ENCODE measurements around the gene AGAP1. TPM values are rescaled to one million over a fixed set of nuclear protein-coding genes. Genes with fewer than 3 reads are reported as not detected.

AGAP1 gene
- total and polyA plus RNA-seq, 9 donors = 5.7 to 32.2 (median 20.2) TPM

DNA sequence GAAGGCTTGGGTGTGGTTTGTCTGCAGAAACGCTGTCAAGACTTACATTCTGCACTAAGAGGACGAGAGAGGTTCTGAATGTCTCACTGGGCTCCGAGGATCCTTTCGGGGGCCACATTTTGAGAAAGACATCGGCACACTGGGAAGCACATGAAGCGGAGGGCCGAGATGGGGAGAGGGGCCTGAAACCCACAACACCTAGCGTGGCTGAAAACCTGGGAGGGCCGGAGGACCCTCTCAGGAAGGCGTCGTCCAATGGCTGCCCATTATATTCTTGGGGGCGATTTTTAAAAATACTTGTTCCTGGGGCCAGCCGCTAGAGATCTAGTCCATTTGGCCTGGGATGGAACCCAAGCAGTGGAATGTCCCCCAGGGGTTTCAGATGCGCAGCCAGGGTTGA is 444.8 kb downstream of the AGAP1 start:
- H3K4me1 ChIP-seq (ENCODE audit: insufficient read depth) = peaks cover 2% of the 10 kb centered on the region
- DNase-seq = no peak
- TF ChIP-seq EP300 (IDR thresholded peaks at IDR 0.05) = no peak
- H3K27me3 ChIP-seq = no peaks in the 10 kb centered on the region
- no peaks in the 10 kb centered on the region for H3K36me3 ChIP-seq
- no peak overlapping the region for H3K4me3 ChIP-seq
- no peak overlapping the region for H3K27ac ChIP-seq
- WGBS, 3 donors = 90 to 98% (median 95%) methylated on average over 14 of the region's 14 CpGs
- intact Hi-C loops (cut with DNase I) = no loop called here
- no peaks in the 10 kb centered on the region for H3K9me3 ChIP-seq

DNA sequence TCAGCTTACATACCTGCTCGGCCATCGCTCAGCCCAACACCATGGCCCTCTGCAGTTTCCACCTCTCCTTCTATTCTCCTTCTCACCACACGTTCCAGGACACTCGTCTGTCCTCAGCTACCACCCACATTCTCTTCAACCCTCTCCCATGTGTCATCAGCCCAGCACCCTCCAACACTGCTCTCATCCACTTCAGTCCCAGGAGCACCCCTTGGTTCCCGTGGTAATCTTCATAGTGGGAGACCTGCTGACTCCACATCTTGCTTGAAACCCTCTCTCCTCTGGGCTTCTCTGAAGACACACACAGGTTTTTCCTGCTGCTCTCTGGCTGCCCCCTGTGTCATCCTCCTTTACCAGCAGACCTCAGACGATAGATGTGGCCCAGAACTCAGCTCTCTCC is 445.6 kb downstream of the AGAP1 start:
- WGBS, 3 donors = 91 to 93% (median 91%) methylated on average over 6 of the region's 6 CpGs
- no peak for DNase-seq
- Histone ChIP-seq H3K27ac (no peak overlapping the region), H3K36me3 (no peaks in the 10 kb centered on the region), H3K9me3 (no peaks in the 10 kb centered on the region), H3K4me1 (ENCODE audit: insufficient read depth) (peaks cover 2% of the 10 kb centered on the region), H3K4me3 (no peak overlapping the region), H3K27me3 (no peaks in the 10 kb centered on the region)
- TF ChIP-seq, protein P1, sequence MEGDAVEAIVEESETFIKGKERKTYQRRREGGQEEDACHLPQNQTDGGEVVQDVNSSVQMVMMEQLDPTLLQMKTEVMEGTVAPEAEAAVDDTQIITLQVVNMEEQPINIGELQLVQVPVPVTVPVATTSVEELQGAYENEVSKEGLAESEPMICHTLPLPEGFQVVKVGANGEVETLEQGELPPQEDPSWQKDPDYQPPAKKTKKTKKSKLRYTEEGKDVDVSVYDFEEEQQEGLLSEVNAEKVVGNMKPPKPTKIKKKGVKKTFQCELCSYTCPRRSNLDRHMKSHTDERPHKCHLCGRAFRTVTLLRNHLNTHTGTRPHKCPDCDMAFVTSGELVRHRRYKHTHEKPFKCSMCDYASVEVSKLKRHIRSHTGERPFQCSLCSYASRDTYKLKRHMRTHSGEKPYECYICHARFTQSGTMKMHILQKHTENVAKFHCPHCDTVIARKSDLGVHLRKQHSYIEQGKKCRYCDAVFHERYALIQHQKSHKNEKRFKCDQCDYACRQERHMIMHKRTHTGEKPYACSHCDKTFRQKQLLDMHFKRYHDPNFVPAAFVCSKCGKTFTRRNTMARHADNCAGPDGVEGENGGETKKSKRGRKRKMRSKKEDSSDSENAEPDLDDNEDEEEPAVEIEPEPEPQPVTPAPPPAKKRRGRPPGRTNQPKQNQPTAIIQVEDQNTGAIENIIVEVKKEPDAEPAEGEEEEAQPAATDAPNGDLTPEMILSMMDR (IDR thresholded peaks at IDR 0.05) = no peak
- TF ChIP-seq POLR2A (IDR thresholded peaks at IDR 0.05) (no peak), EP300 (IDR thresholded peaks at IDR 0.05) (no peak)
- intact Hi-C loops (cut with DNase I) = no loop called here

DNA sequence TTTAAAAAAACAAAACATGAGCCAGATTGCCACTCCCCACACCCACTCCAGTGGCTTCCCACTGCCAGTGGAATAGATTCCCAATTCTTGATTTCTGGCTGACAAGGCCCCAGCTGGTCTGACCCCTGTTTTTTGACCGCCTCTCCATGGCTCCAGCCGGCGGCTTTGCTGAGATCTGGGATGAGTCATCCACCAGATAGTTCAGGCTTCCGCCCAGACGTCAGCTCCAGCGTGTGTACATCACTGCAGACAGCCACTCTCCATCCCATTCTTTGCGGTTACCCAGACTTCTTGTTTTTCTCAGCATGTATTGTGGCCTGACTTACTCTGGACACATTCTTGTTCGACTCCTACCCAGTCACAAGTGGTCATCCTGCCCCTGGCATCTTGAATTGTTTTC is 446.5 kb downstream of the AGAP1 start:
- Histone ChIP-seq H3K4me3 (no peak overlapping the region), H3K27ac (no peak overlapping the region), H3K9me3 (no peaks in the 10 kb centered on the region), H3K4me1 (ENCODE audit: insufficient read depth) (no peaks in the 10 kb centered on the region), H3K27me3 (no peaks in the 10 kb centered on the region), H3K36me3 (no peaks in the 10 kb centered on the region)
- intact Hi-C loops (cut with DNase I) = no loop called here
- TF ChIP-seq EP300 (IDR thresholded peaks at IDR 0.05) = no peak
- no peak for TF ChIP-seq POLR2A (IDR thresholded peaks at IDR 0.05)
- TF ChIP-seq, protein P1 (IDR thresholded peaks at IDR 0.05) = no peak
- peak; percentile 31 to 63 (median 49) for DNase-seq
- 7 to 18% (median 15%) methylated on average over 8 of the region's 8 CpGs for WGBS, 3 donors

DNA sequence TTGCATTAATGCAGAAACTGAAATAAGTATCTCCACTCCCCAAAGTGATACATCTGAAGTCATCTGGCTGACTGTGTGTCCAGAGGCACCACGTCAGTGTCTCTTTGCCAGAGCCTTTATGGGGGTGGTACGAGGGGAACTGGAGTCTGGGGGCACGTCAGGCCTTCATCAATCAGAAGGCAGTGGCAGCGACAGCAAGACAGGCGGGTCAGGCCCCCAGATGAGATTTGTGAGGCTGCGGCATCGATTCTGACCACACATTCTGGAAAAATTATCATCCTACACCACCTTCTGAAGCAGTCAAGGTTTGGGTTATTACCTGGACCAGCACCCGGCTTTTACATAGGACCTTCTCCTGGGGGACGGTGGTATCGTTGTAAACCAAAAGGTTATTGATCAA is 450.7 kb downstream of the AGAP1 start:
- no peak for DNase-seq
- WGBS, 3 donors = 93 to 95% (median 94%) methylated on average over 10 of the region's 10 CpGs
- intact Hi-C loops (cut with DNase I) = no loop called here
- no peak overlapping the region for H3K4me3 ChIP-seq
- H3K9me3 ChIP-seq = no peaks in the 10 kb centered on the region
- H3K4me1 ChIP-seq (ENCODE audit: insufficient read depth) = no peaks in the 10 kb centered on the region
- no peak overlapping the region for H3K27ac ChIP-seq
- TF ChIP-seq, protein P1 (IDR thresholded peaks at IDR 0.05) = no peak
- TF ChIP-seq POLR2A (IDR thresholded peaks at IDR 0.05) (no peak), EP300 (IDR thresholded peaks at IDR 0.05) (no peak)
- no peaks in the 10 kb centered on the region for H3K27me3 ChIP-seq
- no peaks in the 10 kb centered on the region for H3K36me3 ChIP-seq

DNA sequence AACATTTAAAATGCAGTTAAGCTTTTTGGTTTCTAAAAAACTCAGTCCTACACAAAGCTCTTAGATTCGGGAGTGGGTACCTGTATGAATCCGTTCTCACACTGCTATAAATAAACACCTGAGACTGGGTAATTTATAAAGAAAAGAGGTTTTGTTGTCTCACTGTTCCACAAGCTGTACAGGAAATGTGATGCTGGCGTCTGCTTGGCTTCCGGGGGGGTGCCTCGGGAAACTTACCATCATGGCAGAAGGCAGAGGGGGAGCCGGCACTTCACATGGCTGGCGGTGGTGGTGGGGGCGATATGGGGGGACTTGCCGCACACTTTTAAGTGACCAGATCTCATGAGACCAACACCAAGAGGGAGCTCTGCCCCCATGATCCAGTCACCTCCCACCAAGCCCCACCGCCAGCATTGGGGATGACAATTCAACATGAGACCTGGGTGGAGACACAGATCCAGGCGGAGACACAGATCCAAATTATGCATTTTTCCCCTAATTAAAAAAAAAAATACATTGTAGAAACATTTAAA is 451.8 kb downstream of the AGAP1 start:
- TF ChIP-seq EP300 (IDR thresholded peaks at IDR 0.05) (no peak), POLR2A (IDR thresholded peaks at IDR 0.05) (no peak)
- TF ChIP-seq, protein P1 (IDR thresholded peaks at IDR 0.05) = no peak
- Histone ChIP-seq H3K4me1 (ENCODE audit: insufficient read depth) (no peaks in the 10 kb centered on the region), H3K27me3 (no peaks in the 10 kb centered on the region), H3K36me3 (no peaks in the 10 kb centered on the region), H3K4me3 (no peak overlapping the region), H3K9me3 (no peaks in the 10 kb centered on the region), H3K27ac (no peak overlapping the region)
- no peak for DNase-seq
- 85 to 92% (median 87%) methylated on average over 11 of the region's 11 CpGs for WGBS, 3 donors
- intact Hi-C loops (cut with DNase I) = no loop called here
